T-helper 2 cell treated with Interferon-gamma antibody and Interleukin-4, amounts not matched to agents 100 ng/mL and 5 ng/mL, for 36 hours (primary cell): ENCODE data around the gene SLC6A12. TPM values are rescaled to one million over a fixed set of nuclear protein-coding genes. Genes with fewer than 3 reads are reported as not detected.

ENCODE experiments used
- total RNA-seq: library from RNA; stranded (reverse); gene quantifications from 2 replicates; pipeline ENCODE4 v1.2.3, GENCODE V29; 2022

The SLC6A12 gene
- total RNA-seq, 1 donor from 2014 or later, result not detected

Other genes with a start within 250 kb of the SLC6A12 start
- gene IQSEC3, start 147.4 kb downstream of the SLC6A12 start, total RNA-seq, result 0.11 and 0.39 TPM in 2 replicates
- 0.18 TPM in 1 of 2 replicates, not detected in the other for gene SLC6A13, start 48.7 kb upstream of the SLC6A12 start, total RNA-seq
- gene KDM5A, start 175.2 kb upstream of the SLC6A12 start, total RNA-seq, result 84.3 and 89.5 TPM in 2 replicates
- gene CCDC77, start 187.5 kb upstream of the SLC6A12 start, total RNA-seq, result 14.1 and 14.7 TPM in 2 replicates
- 14.3 and 15.6 TPM in 2 replicates for gene B4GALNT3, start 245.8 kb upstream of the SLC6A12 start, total RNA-seq